Esophagus squamous epithelium (tissue), 5 donors: Measurements from ENCODE around the gene ZNF565. TPM values are rescaled to one million over a fixed set of nuclear protein-coding genes. Genes with fewer than 3 reads are reported as not detected.
A peak's percentile ranks its signal among the peaks of the same experiment; 100 is the strongest.

Experiments
- DNase-seq: peaks from one replicate; lab custom pipeline; 2025; lab: John Stamatoyannopoulos, UW
- H3K27ac ChIP-seq, 4 donors: fragments of 200-600 bp; sonication (generic); one replicate each; pipeline ENCODE4 v1.5.1; 2016 to 2019; ENCODE audit warnings: mild to moderate bottlenecking in 1 of 4
- H3K27me3 ChIP-seq, 4 donors: fragments of 200-600 bp; sonication (generic); 1 replicate in 3 of 4; 2 replicates in 1 of 4; pipeline versions ENCODE4 v1.5.1 to v1.6.0; 2017 to 2021; ENCODE audit warnings: antibody characterized with exemption in 1 of 4
- H3K36me3 ChIP-seq, 3 donors: fragments of 200-600 bp; sonication (generic); one replicate each; pipeline ENCODE4 v1.5.1; 2016 to 2019
- H3K4me1 ChIP-seq, 3 donors: fragments of 200-600 bp; sonication (generic); one replicate each; pipeline ENCODE4 v1.5.1; 2017 to 2019
- H3K4me3 ChIP-seq, 4 donors: fragments of 200-600 bp; sonication (generic); 1 replicate in 3 of 4; 2 replicates in 1 of 4; pipeline ENCODE4 v1.5.1; 2016 to 2019; ENCODE audit warnings: mild to moderate bottlenecking in 2 of 4, moderate library complexity in 1 of 4
- H3K9me3 ChIP-seq, 3 donors: fragments of 200-600 bp; sonication (generic); one replicate each; pipeline ENCODE4 v1.5.1; 2016 to 2019
- POLR2A ChIP-seq, 4 donors: fragments of 450-650 bp; IDR thresholded peaks; one replicate each; pipeline ENCODE4 v1.6.1; 2017; ENCODE audit warnings: antibody characterized with exemption in 4 of 4, mild to moderate bottlenecking in 4 of 4, moderate library complexity in 3 of 4
- WGBS, 2 donors: methylation state at CpG; one replicate each; pipeline ENCODE4 v1.1.5; 2018; 5-methylcytosine and 5-hydroxymethylcytosine counted together
- intact Hi-C: fragments of 100-400 bp; cut with DNase I; formaldehyde crosslinking; loops from one replicate; pipeline ENCODE4 v1.15.0; 2022
- total RNA-seq, 4 donors: library from RNA; depleted of rRNA; stranded (reverse); fragments of >200 nt; gene quantifications; one replicate each; pipeline ENCODE4 v1.1.0, GENCODE V29; 2016
- TF ChIP-seq, protein P1 (sequence below), 6 experiments: fragments of 450-650 bp in 4 of 6; fragments of 200-600 bp in 2 of 6; sonication (generic) in 2 of 6; IDR thresholded peaks; one replicate each; pipeline ENCODE4 v1.5.1; 2016 to 2019; ENCODE audit warnings: antibody characterized with exemption in 6 of 6, mild to moderate bottlenecking in 4 of 6, moderate library complexity in 4 of 6
- donor health status: DM: yes; HTN: yes; CAD: no.

The ZNF565 gene
- total RNA-seq, 4 donors from 2014 or later = 1.6 to 5.5 (median 2.8) TPM

DNA sequence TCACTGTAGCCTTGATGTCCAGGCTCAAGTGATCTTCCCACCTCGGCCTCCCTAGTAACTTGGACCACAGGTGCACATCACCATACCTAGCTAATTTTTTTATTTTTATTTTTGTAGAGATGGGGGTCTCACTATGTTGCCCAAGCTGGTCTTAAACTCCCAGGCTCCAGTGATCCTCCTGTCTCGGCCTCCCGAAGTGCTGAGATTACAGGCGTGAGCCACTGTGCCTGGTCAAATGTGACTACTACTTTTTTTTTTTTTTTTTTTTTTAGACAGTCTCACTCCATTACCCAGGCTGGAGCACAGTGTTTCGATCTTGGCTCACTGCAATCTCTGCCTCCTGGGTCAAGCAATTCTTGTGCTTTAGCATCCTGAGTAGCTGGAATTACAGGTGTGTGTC is 41.6 kb downstream of the ZNF565 start:
- no peaks in the 10 kb centered on the region for H3K9me3 ChIP-seq
- no peak overlapping the region for H3K27ac ChIP-seq
- no peaks in the 10 kb centered on the region for H3K36me3 ChIP-seq
- H3K27me3 ChIP-seq = no peaks in the 10 kb centered on the region
- H3K4me3 ChIP-seq = no peak overlapping the region
- intact Hi-C loops = loop anchor here (5.0 kb wide), 1 partner anchor 51 kb away; no protein-coding TSS in a partner anchor
- 88% methylated on average over 5 of the region's 5 CpGs for WGBS, 2 donors
- no peak for DNase-seq
- H3K4me1 ChIP-seq = peaks cover 10 to 26% (median 15%) of the 10 kb centered on the region in 3 donors
- TF ChIP-seq, protein P1, sequence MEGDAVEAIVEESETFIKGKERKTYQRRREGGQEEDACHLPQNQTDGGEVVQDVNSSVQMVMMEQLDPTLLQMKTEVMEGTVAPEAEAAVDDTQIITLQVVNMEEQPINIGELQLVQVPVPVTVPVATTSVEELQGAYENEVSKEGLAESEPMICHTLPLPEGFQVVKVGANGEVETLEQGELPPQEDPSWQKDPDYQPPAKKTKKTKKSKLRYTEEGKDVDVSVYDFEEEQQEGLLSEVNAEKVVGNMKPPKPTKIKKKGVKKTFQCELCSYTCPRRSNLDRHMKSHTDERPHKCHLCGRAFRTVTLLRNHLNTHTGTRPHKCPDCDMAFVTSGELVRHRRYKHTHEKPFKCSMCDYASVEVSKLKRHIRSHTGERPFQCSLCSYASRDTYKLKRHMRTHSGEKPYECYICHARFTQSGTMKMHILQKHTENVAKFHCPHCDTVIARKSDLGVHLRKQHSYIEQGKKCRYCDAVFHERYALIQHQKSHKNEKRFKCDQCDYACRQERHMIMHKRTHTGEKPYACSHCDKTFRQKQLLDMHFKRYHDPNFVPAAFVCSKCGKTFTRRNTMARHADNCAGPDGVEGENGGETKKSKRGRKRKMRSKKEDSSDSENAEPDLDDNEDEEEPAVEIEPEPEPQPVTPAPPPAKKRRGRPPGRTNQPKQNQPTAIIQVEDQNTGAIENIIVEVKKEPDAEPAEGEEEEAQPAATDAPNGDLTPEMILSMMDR (IDR thresholded peaks at IDR 0.05) = no peak
- TF ChIP-seq POLR2A (IDR thresholded peaks at IDR 0.05) = no peak

DNA sequence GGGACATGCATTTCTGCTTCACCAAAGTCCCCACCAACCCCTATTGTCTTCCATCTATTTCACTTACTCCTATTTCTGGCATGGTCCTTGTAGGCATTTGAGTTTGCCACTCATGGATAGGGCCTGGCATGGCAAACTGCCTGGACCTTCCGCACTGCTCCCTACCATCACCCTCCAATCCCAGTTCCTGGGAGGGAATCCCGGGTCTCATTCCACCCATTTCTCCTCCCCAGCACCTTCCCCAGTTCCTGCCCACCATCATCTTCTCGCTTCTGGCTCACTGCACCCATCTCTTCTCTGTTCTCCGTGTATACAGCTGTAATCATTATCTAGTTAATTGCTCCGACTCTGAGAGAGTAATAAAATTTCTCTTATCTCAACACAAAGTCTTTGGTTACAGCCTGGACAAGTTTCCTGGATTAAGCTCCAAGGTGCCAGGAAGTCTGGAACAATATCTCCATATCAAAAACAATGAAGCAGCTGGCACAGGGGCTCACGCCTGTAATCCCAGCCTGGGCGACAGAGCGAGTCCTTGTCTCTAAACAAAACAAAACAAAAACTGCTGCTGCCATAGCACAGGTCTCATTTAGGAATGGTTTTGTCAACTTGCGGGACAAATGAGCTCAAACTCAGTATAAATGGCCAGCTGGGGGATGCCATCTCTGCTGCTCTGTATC is 45.2 kb downstream of the ZNF565 start:
- WGBS, 2 donors = 22 to 44% methylated on average over 9 of the region's 9 CpGs
- peak overlapping the region; percentile 38 to 85 (median 76) for H3K27ac ChIP-seq
- H3K9me3 ChIP-seq = no peaks in the 10 kb centered on the region
- TF ChIP-seq, protein P1 (IDR thresholded peaks at IDR 0.05) = no peak
- TF ChIP-seq POLR2A (IDR thresholded peaks at IDR 0.05) = no peak
- peaks cover 0 to 29% (median 0%) of the 10 kb centered on the region in 3 donors for H3K36me3 ChIP-seq
- no peaks in the 10 kb centered on the region for H3K27me3 ChIP-seq
- no peak for DNase-seq
- H3K4me1 ChIP-seq = peaks cover 10 to 32% (median 15%) of the 10 kb centered on the region in 3 donors
- H3K4me3 ChIP-seq = no peak overlapping the region
- intact Hi-C loops = no loop called here

DNA sequence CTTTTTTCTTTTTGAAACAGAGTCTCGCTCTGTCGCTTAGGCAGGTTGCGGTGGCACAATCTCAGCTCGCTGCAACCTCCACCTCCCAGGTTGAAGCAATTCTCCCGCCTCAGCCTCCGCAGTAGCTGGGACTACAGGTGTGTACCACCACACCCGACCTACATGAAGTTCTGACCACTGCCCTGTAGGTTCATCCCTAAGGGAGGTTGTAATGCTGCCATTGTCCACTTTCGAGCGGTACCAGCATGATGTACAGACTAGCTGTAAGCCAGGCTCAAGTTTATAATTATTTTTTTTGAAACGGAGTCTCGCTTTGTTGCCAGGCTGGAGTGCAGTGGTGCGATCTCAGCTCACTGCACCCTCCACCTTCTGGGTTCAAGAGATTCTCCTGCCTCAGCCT is 50.7 kb downstream of the ZNF565 start:
- no peak for DNase-seq
- no peak overlapping the region for H3K27ac ChIP-seq
- no peak overlapping the region for H3K4me3 ChIP-seq
- WGBS, 2 donors = 91 to 93% methylated on average over 6 to 10 of the region's 12 CpGs
- intact Hi-C loops = no loop called here
- H3K9me3 ChIP-seq = no peaks in the 10 kb centered on the region
- peaks cover 0 to 28% (median 5%) of the 10 kb centered on the region in 3 donors for H3K4me1 ChIP-seq
- no peak for TF ChIP-seq POLR2A (IDR thresholded peaks at IDR 0.05)
- TF ChIP-seq, protein P1 (IDR thresholded peaks at IDR 0.05) = no peak
- H3K36me3 ChIP-seq = peaks cover 0 to 53% (median 0%) of the 10 kb centered on the region in 3 donors
- no peaks in the 10 kb centered on the region for H3K27me3 ChIP-seq

DNA sequence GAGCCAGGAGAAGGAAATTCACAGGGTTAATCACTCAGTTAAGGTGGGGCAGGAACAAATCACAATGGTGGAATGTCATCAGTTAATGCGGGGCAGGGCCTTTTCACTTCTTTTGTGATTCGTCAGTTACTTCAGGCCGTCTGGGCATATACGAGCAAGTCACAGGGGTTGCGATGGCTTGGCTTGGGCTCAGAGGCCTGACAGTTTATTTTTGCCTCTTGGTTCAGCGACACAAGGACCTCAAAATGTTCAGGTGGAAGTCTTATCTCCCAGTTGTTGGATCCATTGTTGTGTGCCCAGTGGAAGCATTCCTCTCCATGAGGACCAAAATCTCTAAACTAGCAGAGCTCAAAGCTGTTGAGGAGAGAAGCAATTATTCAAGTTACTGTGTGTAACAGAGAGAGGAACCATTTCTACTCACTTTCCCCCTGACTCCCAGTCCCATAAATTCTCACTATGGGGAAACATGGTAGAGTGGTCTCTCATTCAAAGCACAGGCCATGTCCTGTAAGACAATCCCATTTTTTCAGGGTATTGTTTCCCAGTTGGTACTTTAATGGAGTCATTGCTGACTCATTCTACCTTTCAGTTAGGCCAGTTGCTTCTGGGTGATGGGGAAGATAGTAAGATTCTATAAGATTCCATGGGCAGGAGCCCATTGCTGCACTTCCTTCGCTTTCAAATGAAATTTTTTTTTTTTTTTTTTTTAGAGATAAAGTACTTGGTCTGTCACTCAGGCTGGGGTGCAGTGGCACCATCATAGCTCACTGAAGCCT is 53.5 kb downstream of the ZNF565 start:
- Histone ChIP-seq H3K9me3 (no peaks in the 10 kb centered on the region), H3K36me3 (peaks cover 0 to 36% (median 0%) of the 10 kb centered on the region in 3 donors), H3K4me3 (no peak overlapping the region), H3K4me1 (peaks cover 0 to 33% (median 2%) of the 10 kb centered on the region in 3 donors), H3K27ac (peak overlapping the region; percentile 60 to 95 (median 79)), H3K27me3 (no peaks in the 10 kb centered on the region)
- DNase-seq = no peak
- WGBS, 2 donors = 36 to 86% methylated on average over 1 to 7 of the region's 7 CpGs
- TF ChIP-seq POLR2A (IDR thresholded peaks at IDR 0.05) = peak in 1 of 4 donors; percentile 20
- TF ChIP-seq, protein P1 (IDR thresholded peaks at IDR 0.05) = no peak
- intact Hi-C loops = no loop called here

DNA sequence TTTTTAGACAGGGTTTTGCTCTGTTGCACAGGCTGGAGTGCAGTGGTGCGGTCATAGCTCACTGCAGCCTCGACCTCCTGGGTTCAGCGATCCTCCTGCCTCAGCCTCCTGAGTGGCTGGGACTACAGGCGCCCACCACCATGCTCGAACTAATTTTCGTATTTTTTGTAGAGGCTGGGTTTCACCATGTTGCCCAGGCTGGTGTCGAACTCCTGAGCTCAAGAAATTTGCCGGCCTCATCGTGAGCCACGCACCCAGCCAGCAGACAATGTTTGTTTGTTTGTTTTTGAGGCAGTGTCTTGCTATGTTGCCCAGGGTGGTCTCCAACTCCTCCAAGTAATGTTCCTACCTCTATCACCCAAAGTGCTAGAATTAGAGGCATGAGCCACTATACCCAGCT is 61.3 kb downstream of the ZNF565 start:
- Histone ChIP-seq H3K27me3 (no peaks in the 10 kb centered on the region), H3K4me1 (peaks cover 11 to 83% (median 29%) of the 10 kb centered on the region in 3 donors), H3K27ac (peak overlapping the region; percentile 87 to 98 (median 92)), H3K4me3 (peak overlapping the region in 1 of 4 donors; percentile 72), H3K9me3 (no peaks in the 10 kb centered on the region), H3K36me3 (peaks cover 15 to 43% (median 19%) of the 10 kb centered on the region in 3 donors)
- TF ChIP-seq POLR2A (IDR thresholded peaks at IDR 0.05) = no peak
- TF ChIP-seq, protein P1 (IDR thresholded peaks at IDR 0.05) = no peak
- no peak for DNase-seq
- intact Hi-C loops = no loop called here
- WGBS, 2 donors = 94 to 95% methylated on average over 10 of the region's 10 CpGs
